Fibroblast of mammary gland (primary cell): ENCODE results near the gene PDSS2.
"Not testable (repeated sequence)": the region's sequence is repeated elsewhere in the genome, so short reads cannot be mapped to it uniquely, and the experiment has no call there.

ENCODE experiments used
- DNase-seq: peaks from one replicate; pipeline ENCODE4 v3.0.0-alpha.2; 2010; ENCODE audit warnings: low read depth
- H3K4me3 ChIP-seq: 2 replicates; pipeline ENCODE4 v1.5.1; 2011; ENCODE audit warnings: low read depth, mild to moderate bottlenecking, low read length, moderate library complexity; ENCODE audit not compliant: control insufficient read depth
- TF ChIP-seq, protein P1 (sequence below): conservative IDR thresholded peaks from 2 replicates; pipeline ENCODE4 v1.5.1; 2011; ENCODE audit warnings: low read depth, low read length, inconsistent platforms; ENCODE audit not compliant: control insufficient read depth, insufficient read depth

The PDSS2 gene

DNA sequence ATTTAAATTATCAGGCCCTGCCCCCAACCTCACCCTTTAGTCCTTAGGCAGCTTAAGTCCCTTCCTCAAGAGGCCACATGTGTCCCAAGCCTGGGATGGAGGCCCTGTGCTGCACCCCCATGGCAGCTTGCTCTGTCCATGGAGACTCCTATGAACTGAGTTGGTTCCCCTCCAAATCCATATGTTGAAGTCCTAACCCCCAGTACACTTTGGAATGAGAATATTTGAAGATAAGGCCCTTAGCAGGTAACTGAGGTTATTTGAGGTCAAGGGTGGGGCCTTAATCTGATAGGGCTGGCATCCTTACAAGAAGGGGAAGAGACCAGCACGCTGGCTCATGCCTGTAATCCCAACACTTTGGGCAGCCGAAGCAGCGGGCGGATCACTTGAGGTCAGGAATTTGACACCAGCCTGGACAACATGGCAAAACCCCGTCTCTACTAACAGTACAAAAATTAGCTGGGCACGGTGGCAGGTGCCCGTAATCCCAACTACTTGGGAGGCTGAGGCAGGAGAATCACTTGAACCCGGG is 337.3 kb downstream of the PDSS2 start:
- no peak overlapping the region for H3K4me3 ChIP-seq
- DNase-seq: no peak
- TF ChIP-seq, protein P1, sequence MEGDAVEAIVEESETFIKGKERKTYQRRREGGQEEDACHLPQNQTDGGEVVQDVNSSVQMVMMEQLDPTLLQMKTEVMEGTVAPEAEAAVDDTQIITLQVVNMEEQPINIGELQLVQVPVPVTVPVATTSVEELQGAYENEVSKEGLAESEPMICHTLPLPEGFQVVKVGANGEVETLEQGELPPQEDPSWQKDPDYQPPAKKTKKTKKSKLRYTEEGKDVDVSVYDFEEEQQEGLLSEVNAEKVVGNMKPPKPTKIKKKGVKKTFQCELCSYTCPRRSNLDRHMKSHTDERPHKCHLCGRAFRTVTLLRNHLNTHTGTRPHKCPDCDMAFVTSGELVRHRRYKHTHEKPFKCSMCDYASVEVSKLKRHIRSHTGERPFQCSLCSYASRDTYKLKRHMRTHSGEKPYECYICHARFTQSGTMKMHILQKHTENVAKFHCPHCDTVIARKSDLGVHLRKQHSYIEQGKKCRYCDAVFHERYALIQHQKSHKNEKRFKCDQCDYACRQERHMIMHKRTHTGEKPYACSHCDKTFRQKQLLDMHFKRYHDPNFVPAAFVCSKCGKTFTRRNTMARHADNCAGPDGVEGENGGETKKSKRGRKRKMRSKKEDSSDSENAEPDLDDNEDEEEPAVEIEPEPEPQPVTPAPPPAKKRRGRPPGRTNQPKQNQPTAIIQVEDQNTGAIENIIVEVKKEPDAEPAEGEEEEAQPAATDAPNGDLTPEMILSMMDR: no peak

DNA sequence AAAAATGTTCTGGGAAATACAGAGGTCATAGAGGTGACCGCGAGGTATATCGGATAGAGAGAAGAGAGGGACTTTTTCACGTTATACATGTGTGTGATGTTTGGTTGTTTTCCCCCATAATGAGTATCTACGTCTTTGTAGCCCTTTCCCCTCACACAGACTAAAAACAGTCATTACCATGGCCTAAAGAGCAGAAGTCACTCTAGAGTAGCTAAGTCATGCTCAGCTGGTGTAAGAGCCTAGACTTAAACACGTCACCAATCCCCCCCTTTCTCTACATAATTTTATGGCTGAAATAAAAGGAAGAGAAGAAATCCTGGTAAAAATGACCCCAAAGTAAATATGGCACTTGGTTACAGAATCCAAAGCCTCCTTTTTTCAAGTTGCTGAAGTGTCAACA is 338.1 kb downstream of the PDSS2 start:
- TF ChIP-seq, protein P1: no peak
- DNase-seq: no peak
- H3K4me3 ChIP-seq: no peak overlapping the region

DNA sequence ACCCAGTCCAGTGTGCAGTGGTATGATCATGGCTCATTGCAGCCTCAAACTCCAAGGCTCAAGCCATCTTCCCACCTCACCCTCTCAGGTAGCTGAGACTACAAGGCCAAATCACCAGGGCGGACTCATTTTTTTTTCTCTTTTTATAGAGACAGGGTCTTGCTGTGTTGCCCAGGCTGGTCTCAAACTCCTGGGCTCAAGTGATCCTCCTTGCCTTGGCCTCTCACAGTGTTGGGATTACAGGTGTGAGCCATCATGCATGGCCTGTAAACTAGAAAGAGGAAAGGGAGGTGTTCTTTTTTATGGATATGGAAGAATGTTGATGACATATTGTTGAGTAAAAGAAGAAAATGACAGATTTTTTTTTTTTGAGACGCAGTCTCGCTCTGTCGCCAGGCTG is 339.0 kb downstream of the PDSS2 start:
- DNase-seq: no peak
- H3K4me3 ChIP-seq: no peak overlapping the region
- TF ChIP-seq, protein P1: no peak

DNA sequence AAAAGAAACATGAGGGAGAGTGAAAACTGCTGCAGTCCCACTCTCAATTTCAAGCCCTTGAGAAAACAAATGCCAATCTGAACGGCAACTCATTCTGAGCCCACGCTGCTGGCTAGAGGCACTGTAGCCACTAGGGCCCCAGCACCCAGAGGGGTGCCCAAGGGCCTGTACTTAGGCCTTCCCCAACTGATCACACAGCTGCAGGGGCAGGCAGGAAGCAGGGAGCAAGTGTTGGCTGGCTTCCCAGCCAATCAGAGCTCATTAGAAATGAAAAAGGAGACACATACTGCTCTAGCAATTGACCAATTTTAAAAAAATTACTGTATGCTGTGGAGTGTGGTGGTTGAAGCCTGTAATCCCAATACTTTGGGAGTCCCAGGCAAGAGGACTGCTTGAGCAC is 340.4 kb downstream of the PDSS2 start:
- TF ChIP-seq, protein P1: no peak
- H3K4me3 ChIP-seq: no peak overlapping the region
- no peak for DNase-seq

DNA sequence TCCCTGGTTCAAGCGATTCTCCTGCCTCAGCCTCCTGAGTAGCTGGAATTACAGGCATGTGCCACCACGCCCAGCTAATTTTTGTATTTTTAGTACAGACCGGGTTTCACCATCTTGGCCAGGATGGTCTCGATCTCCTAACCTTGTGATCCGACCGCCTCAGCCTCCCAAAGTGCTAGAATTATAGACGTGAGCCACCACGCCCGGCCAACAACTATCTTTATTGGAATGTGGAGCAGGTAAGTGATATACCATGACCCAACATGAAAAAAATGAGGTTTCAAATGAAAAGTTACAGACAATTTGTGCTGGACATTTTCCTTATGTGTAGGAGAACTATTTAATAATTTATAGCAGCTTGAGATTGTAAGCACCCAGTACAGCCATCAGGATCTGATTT is 340.8 kb downstream of the PDSS2 start:
- H3K4me3 ChIP-seq, DNase-seq: not testable (repeated sequence)

DNA sequence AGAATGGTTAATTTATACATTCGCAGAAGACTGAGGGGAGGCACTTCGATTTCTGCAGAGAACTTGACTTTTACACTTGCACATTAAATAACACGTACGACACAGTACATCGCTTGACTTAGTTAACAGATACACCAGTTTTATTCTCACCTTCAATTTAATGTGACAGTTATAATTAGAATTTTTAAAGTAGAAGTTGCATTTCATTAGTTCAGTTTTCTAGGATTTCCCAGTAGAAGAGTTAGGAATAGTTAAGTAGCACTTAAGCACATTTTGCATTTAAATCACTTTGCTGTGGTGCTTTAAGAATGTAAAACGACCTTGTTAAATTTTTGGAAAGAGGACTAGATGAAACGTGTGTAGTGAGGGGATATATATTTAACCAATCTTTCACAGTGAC is 342.4 kb downstream of the PDSS2 start:
- DNase-seq: no peak
- no peak overlapping the region for H3K4me3 ChIP-seq
- TF ChIP-seq, protein P1: no peak

DNA sequence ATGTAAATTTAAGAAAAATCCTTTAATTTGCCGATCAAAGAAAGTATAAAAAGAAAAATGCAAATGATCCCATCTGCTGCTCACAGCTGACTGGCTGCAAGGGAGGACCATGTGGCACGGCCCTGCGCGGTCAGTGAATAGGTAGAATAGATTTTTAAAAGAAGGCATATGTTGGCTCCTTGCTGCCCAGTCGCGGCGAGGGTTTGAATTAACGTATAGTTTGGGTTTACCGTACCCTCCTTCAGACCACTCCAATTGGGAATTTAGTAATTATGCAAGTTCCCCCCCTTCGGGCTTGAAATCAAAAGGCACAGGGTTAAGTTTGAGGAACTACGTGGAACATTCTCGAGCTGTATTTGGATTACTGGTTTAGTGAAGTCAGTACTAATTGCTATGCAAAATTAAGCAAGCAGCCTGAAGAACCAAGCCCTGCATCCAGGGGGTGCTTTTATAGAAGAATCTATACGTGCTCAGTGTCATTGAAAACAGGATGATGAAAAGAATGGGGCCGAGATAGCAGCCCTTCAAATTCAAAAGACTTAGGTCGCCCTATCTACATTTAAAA is 343.0 kb downstream of the PDSS2 start:
- no peak for DNase-seq
- TF ChIP-seq, protein P1: peak; percentile 16
- peak overlapping the region; percentile 55 for H3K4me3 ChIP-seq
